Measurements from ENCODE around the gene ZFPM1. TPM values are rescaled to one million over a fixed set of nuclear protein-coding genes. Genes with fewer than 3 reads are reported as not detected.

ZFPM1 gene
- polyA plus RNA-seq, 1 of the 3 experiments (the other 2 are of a cell fraction) = 1.2 TPM

DNA sequence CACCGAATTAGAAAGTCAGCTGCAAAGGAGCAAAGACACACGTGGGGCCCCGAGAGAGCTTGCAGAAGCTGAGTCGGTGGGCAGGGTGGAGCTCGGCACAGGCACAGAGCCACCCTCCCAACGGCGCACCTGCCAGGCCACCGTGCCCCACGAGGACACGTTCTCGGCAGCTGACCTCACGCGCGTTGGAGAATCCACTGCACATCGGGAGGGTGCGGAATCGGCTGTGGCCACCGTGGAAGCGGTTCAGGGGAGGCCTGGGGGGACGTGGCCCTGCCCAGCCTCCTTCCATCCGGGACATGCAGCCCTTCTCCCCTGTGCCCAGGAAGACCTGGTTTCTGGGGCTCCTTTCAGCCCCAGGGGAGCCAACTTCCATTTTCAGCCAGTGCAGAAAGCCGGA is 20.9 kb upstream of the ZFPM1 start:
- no peaks in the 10 kb centered on the region for H3F3A ChIP-seq (replicated peaks; ENCODE audit: insufficient read depth)
- no peaks in the 10 kb centered on the region for H3K9me3 ChIP-seq
- WGBS (ENCODE audit: low lambda C conversion rate) = 86% methylated on average over 13 of the region's 22 CpGs
- ChIA-PET CTCF (no interaction called here), POLR2A (no interaction called here)
- H3K79me2 ChIP-seq (ENCODE audit: insufficient read depth) = no peaks in the 10 kb centered on the region
- H3K36me3 ChIP-seq (replicated peaks in 1 of 2; ENCODE audit: control insufficient read depth in 1 of 2, insufficient read depth in 2 of 2, low read length in 1 of 2) = no peaks in the 10 kb centered on the region
- DNase-seq = no peak
- H3K4me3 ChIP-seq (ENCODE audit: low read depth in 2 of 2, low read length in 1 of 2) = no peak overlapping the region
- H3K4me1 ChIP-seq (ENCODE audit: control insufficient read depth in 1 of 2, insufficient read depth in 2 of 2, low read depth in 1 of 2, low read length in 1 of 2) = peaks cover 0 to 3% of the 10 kb centered on the region in 2 experiments; a peak in 1 of 4 replicates
- H3K27ac ChIP-seq (ENCODE audit: low read depth in 2 of 2, low read length in 1 of 2) = no peak overlapping the region
- TF ChIP-seq TEAD4 (IDR thresholded peaks at IDR 0.05; ENCODE audit: borderline replicate concordance, insufficient read depth) = no peak
- TF ChIP-seq EP300 (IDR thresholded peaks at IDR 0.05; ENCODE audit: borderline replicate concordance in 1 of 2, low read depth in 1 of 2, low read length in 1 of 2) = no peak
- TF ChIP-seq, protein P1, sequence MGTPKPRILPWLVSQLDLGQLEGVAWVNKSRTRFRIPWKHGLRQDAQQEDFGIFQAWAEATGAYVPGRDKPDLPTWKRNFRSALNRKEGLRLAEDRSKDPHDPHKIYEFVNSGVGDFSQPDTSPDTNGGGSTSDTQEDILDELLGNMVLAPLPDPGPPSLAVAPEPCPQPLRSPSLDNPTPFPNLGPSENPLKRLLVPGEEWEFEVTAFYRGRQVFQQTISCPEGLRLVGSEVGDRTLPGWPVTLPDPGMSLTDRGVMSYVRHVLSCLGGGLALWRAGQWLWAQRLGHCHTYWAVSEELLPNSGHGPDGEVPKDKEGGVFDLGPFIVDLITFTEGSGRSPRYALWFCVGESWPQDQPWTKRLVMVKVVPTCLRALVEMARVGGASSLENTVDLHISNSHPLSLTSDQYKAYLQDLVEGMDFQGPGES (IDR thresholded peaks at IDR 0.05; ENCODE audit: low read depth, low read length) = no peak
- TF ChIP-seq USF1 (IDR thresholded peaks at IDR 0.05; ENCODE audit: borderline replicate concordance, low read depth) = no peak
- TF ChIP-seq MEF2A (IDR thresholded peaks at IDR 0.05; ENCODE audit: borderline replicate concordance, low read depth) = no peak
- TF ChIP-seq FOXJ3 (CRISPR knock-in tag; IDR thresholded peaks at IDR 0.05) = no peak
- no peak for TF ChIP-seq SIN3A (IDR thresholded peaks at IDR 0.05; ENCODE audit: borderline replicate concordance, low read depth, low read length)
- no peak for TF ChIP-seq USF2 (IDR thresholded peaks at IDR 0.05; ENCODE audit: borderline replicate concordance, low read depth, low read length)
- TF ChIP-seq, protein P2, sequence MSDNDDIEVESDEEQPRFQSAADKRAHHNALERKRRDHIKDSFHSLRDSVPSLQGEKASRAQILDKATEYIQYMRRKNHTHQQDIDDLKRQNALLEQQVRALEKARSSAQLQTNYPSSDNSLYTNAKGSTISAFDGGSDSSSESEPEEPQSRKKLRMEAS (IDR thresholded peaks at IDR 0.05; ENCODE audit: low read depth) = no peak
- TF ChIP-seq MXI1 (IDR thresholded peaks at IDR 0.05; ENCODE audit: low read depth, low read length) = no peak
- TF ChIP-seq ELF1 (IDR thresholded peaks at IDR 0.05) = no peak
- TF ChIP-seq ZBTB33 (IDR thresholded peaks at IDR 0.05; ENCODE audit: borderline replicate concordance, low read depth) = no peak
- TF ChIP-seq CHD2 (IDR thresholded peaks at IDR 0.05; ENCODE audit: low read length, partially characterized antibody) = no peak
- no peak for TF ChIP-seq FOSL2 (IDR thresholded peaks at IDR 0.05; ENCODE audit: borderline replicate concordance, low read depth)
- no peak for TF ChIP-seq TCF12 (IDR thresholded peaks at IDR 0.05)
- TF ChIP-seq PBX3 (IDR thresholded peaks at IDR 0.05) = no peak
- H3K9ac ChIP-seq = no peak overlapping the region
- no peaks in the 10 kb centered on the region for H3K27me3 ChIP-seq (ENCODE audit: insufficient read depth)
- no peaks in the 10 kb centered on the region for H4K20me1 ChIP-seq (ENCODE audit: insufficient read depth)
- H3K4me2 ChIP-seq = no peak overlapping the region
- no peak overlapping the region for H2AFZ ChIP-seq (ENCODE audit: low read depth)
- no peaks in the 10 kb centered on the region for H3K9me2 ChIP-seq

Measured in SK-N-SH (cell line).